GM18505 (cell line): ENCODE results near the gene C16orf87.
"Not testable (repeated sequence)": the region's sequence is repeated elsewhere in the genome, so short reads cannot be mapped to it uniquely, and the experiment has no call there.

Source experiments
- ATAC-seq: cut with Tn5 transposase; IDR thresholded peaks from one replicate; pipeline ENCODE4 v1.9.1; 2021; ENCODE audit not compliant: unreplicated experiment
- POLR2A ChIP-seq: IDR thresholded peaks from 4 replicates; pipeline ENCODE4 v1.6.1; 2011; ENCODE audit warnings: borderline replicate concordance; ENCODE audit not compliant: insufficient read depth, insufficient read length; ENCODE audit errors: extremely low read depth

C16orf87 gene, protein sequence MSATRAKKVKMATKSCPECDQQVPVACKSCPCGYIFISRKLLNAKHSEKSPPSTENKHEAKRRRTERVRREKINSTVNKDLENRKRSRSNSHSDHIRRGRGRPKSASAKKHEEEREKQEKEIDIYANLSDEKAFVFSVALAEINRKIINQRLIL

DNA sequence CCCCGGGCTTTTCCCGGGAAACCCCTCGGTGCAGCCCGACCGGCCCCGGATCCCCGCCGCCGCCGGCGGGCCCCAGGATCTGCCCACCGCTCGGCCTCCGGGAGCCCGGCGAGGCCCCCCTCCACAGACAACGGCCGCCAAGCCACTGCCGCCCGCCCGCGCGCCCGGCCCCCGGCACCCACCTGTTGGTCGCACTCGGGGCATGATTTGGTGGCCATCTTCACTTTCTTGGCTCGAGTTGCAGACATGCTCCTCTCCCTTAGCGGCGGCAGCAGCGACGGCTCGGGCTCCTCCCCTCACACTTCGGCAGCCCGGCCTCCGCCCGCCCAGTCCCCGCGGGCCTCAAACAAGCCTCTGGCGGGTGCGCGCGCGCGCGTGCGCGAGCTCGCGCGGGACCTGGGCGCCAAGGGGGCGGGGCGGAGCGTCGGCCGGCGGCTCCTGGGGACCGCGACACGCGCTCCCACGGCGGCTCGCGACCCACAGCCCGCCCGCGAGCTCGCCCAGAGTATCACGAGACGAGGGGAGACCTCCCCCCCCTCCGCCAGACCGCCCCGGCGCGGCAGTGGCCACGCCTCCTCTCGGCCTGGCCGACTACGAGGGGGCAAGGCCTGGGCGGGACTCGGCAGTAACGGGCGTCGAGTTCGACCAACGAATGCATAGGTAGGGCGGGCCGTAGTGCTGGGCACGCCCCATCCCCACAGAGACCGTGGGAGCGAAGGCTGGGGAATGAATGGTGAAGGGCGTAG is at the start of gene C16orf87:
Gene C16orf87 (minus strand): TSS at position 279 of the 746 bp plus-strand sequence. CDS start 31 bp downstream, at position 248.
- ATAC-seq: peak; percentile 92
- TF ChIP-seq POLR2A: peak; percentile 78

DNA sequence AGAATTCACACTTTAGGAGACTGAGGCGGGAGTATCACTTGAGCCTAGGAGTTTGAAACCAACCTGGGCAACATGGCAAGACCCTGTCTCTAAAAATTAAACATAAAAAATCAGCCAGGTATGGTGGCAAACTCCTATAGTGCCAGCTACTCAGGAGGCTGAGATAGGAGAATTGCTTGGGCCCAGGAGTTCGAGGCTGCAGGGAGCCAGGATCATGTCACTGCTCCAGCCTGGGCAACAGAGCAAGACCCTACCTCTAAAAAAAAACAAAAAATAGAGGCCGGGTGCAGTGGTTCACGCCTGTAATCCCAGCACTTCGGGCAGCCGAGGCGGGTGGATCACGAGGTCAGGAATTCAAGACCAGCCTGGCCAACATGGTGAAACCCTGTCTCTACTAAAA is 44.3 kb upstream of the C16orf87 start:
- TF ChIP-seq POLR2A: no peak
- ATAC-seq: no peak

DNA sequence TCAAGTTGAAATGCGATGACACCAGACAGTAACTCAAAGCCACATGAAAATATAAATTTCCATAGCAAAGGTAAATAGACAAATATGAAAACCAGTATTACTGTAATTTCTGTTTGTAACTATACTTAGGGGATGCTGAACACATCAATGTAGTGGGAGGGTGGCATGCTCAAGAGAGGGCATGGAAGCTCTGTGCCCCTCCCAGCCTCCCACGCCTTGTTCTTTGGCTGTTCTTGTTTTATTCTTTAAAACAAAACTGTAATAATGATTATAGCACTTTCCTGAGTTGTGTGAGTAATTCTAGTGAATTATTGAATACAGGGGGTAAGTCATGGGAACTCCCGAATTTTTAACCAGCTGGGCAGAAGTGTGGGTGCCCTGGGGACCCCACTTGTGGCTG is 42.2 kb upstream of the C16orf87 start:
- ATAC-seq: no peak
- TF ChIP-seq POLR2A: no peak

DNA sequence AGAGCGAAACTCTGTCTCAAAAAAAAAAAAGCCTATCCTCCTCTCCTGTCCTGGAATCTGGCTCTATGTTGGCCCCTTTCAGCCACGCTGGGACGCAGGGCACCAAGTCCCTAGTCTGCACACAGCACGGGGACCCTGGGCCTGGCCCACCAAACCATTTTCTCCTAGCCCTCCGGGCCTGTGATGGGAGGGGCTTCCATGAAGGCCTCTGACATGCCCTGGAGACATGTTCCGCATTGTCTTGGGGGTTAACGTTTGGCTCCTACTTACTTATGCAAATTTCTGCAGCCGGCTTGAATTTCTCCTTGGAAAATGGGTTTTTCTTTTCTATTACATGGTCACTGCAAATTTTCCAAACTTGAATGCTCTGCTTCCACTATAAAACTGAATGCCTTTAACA is 40.6 kb upstream of the C16orf87 start:
- no peak for ATAC-seq

DNA sequence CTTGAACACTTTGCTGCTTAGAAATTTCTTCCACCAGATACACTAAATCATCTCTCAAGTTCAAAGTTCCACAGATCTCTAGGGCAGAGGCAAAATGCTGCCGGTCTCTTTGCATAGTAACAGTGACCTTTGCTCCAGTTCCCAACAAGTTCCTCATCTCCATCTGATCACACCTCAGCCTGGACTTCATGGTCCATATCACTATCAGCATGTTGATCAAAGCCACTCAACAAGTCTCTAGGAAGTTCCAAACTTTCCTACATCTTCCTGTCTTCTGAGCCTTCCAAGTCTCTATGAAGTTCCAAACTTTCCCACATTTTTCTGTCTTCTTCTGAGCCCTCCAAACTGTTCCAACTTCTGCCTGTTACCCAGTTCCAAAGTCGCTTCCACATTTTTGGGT is 37.9 kb upstream of the C16orf87 start:
- ATAC-seq: not testable (repeated sequence)

More for the DNA sequence above, 40.6 kb upstream of the C16orf87 start:
- no peak for TF ChIP-seq POLR2A

DNA sequence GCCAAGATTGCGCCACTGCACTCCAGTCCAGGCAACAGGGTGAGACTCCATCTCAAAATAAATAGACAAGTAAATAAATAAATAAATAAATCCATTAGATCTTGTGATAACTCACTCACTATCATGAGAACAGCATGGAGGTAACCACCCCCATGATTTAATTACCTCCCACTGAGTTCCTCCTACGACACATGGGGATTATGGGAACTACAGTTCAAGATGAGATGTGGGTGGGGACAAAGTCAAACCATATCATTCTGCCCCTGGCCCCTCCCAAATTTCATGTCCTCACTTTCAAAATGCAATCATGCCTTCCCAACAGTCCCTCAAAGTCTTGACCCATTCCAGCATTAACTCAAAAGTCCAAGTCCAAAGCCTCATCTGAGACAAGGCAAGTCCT is 36.5 kb upstream of the C16orf87 start:
- ATAC-seq: not testable (repeated sequence)

DNA sequence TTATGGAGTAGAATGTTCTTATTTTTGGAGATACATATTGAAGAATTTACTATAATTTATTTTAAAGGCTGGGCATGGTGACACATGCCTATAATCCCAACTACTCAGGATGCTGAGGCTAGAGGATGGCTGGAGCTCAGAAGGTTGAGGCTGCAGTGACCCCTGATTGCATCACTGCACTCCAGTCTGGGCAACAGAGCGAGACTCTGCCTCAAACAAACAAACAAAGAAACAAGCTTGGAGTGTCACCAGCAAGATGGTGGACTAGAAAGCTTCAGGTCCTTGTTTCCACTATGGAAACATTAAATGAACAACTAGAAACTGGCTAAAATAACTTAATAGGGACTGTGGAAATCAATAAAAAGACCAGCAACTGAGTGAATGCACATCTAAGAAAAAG is 35.3 kb upstream of the C16orf87 start:
- TF ChIP-seq POLR2A: no peak
- no peak for ATAC-seq

DNA sequence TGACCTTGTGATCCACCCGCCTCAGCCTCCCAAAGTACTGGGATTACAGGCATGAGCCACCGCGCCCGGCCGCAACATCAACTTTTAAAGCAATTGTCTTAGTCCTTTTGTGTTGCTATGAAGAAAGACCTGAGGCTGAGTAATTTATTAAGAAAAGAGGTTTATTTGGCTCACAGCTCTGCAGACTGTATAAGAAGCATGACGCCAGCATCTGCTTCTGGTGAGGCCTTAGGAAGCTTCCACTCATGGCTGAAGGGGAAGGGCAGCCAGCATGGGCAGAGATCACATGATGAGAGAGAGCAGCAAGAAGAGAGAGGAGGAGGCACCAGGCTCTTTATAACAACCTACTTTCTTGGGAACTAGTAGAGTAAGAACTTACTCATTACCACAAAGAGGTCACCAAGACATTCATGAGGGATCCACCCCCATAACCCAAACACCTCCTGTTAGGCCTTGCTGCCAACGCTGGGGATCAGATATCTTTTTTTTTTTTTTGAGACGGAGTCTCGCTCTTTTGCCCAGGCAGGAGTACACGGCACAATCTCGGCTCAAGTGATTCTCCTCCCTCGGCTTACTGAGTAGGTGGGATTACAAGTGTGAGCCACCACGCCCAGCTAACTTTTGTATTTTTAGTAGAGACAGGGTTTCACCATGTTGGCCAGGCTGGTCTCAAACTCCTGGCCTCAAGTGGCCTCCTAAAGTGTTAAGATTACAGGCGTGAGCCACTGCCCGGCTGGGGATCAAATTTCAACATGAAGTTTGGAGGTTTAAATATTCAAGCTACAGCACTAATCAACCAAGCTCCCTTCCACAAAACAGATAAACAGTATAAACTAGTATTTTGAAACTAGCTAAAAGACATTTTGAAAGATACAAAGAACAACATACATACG is 31.8 kb upstream of the C16orf87 start:
- no peak for ATAC-seq
- no peak for TF ChIP-seq POLR2A

DNA sequence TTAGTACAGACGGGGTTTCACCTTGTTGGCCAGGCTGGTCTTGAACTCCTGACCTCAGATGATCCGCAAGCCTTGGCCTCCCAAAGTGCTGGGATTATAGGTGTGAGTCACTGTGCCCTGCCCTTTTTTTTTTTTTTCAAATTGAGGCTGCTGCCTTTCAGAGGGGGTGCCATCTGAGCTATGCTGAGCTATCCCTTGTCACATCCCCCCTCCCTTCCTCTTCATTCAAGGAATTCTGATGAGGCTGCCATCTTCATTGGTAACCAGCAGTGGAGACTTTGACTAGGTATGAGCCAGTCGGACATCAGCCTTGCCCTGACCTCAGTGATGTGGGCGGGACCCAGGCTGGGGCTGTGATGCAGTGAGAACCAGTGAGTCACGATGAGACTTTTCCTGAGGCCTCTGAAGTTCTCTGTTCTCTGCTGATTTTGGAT is 28.8 kb upstream of the C16orf87 start:
- TF ChIP-seq POLR2A: no peak
- no peak for ATAC-seq

DNA sequence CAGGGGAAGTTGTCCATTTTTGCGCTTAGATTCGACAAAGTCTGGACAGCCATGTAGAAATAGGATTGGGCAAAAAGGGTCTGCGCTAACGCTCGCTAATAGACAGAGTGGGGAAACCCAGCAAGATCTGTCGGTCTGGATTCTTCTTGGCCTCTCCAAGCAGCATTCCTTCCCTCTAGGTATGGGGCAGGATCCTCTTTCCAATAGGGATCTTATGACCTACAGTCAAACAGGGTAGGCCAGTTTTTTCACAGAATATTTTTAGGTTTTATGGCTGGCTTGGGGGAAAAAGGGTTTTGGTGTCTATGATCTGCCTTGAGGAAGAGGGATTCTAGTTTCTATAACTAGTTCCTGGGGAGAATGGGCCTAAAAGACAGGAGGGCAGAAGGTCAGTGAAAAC is 27.2 kb upstream of the C16orf87 start:
- TF ChIP-seq POLR2A: no peak
- no peak for ATAC-seq

DNA sequence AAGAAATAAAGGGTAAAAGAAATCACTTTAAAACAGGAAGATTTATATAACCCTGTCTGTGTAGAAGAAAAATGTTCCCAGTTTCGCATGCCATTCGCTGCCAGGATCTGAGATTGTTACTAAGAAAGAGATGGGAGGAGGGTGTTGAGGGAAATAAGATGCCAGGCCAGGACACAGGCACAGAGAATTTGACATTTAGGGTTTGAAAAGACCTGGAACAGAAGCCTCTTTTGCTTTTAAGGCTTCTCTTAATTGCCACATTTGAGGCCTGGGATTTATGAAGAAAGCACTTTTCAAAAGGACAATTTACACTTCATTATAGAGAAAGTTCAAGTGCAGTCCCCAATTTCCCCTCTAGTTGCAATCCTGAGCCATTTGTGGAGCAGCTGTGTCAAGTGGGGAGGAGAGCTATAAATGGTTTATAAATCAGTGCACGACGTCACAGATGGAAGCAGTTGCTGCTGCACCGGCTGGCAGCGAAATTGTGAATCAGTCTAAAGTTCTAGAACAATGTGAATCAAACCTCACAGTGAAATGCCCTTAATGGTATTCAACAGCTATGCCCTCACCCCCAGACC is 26.5 kb upstream of the C16orf87 start:
- TF ChIP-seq POLR2A: no peak
- ATAC-seq: no peak

DNA sequence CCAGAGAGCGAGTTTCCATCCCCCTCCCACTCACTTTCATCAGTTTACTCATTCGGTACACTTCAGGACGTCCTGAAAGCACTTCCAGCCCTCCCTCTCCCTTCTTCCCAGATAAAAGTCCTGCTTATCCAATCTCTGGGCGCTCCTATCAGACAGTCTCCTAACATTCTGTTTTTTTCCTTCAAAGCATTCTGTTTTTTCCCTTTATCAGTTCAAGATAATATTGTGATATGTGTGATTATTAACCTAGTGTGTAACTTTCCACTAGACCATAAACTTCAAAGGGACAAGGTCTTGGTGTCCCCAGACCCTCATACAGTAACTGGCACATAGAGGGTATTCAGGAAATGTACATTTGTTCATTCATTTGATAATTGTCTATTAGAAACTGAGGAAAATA is 24.4 kb upstream of the C16orf87 start:
- ATAC-seq: no peak
- no peak for TF ChIP-seq POLR2A

DNA sequence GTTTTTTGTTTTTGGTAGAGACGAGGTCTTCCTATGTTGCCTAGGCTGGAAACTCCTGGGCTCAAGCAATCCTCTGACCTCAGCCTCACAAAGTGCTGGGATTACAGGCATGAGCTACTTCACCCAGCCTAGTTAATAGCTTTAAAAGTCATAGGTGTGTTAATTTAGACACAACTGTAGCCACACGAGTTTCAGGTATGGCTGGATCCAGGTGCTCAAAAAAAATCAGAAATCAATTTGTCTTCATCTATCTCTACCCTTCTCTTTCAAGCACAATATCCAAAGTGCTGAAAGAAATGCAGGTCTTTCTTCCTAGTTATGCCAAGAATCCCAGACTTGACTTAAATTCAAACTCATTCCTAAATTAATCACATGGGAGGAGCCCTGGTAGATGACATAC is 23.9 kb upstream of the C16orf87 start:
- TF ChIP-seq POLR2A: no peak
- ATAC-seq: no peak
